HepG2 (cell line): ENCODE results near the gene TTC8. TPM values are rescaled to one million over a fixed set of nuclear protein-coding genes. Genes with fewer than 3 reads are reported as not detected.

Experiments
- ATAC-seq: fragments of 200-7000 bp; cut with Tn5 transposase; 3 replicates; pipeline ENCODE4 v1.9.1; 2020; ENCODE audit warnings: mild to moderate bottlenecking, moderate library complexity
- BruUV-seq: library from RNA; stranded (reverse); fragments of 400-500 nt; replicated peaks from 2 replicates; lab custom pipeline; 2021; lab: Mats Ljungman, UMichigan
- CTCF ChIA-PET: fragments of 300-600 bp; formaldehyde crosslinking; extraction: SDS; loops from one replicate; lab custom pipeline; 2021; ENCODE audit warnings: low total read pairs, inconsistent platforms, low intra/inter-chr PET ratio; lab: Yijun Ruan, JAX
- POLR2A ChIA-PET: fragments of 350-600 bp; sonication (Branson Sonifier 250); formaldehyde crosslinking; loops from one replicate; lab custom pipeline; 2020; ENCODE audit warnings: antibody characterized with exemption, inconsistent platforms; lab: Yijun Ruan, JAX
- DNase-seq: peaks from one replicate; pipeline ENCODE4 v3.0.0-alpha.2; 2015; ENCODE audit warnings: low spot score
- FAIRE-seq: peaks from 3 replicates; lab custom pipeline; 2011; peaks lifted over from hg19 to GRCh38; lab: Jason Lieb, UNC
- H2AFZ ChIP-seq: one replicate; pipeline ENCODE4 v1.6.1; 2011; ENCODE audit warnings: low read length, inconsistent platforms
- H3K27ac ChIP-seq: fragments of 300-600 bp; 3 replicates; pipeline ENCODE4 v1.8.0; 2011; ENCODE audit warnings: mixed run types, mild to moderate bottlenecking, mixed read lengths, low read length, inconsistent platforms; ENCODE audit not compliant: insufficient read depth; ENCODE audit errors: extremely low read length
- H3K27me3 ChIP-seq, 2 experiments: fragments of 200-600 bp in 1 of 2; 2 replicates in 1 of 2; 3 replicates in 1 of 2; pipeline versions ENCODE4 v1.6.0 to v1.8.0; 2011; ENCODE audit warnings: low read length in 2 of 2, mild to moderate bottlenecking in 2 of 2, moderate library complexity in 2 of 2, inconsistent platforms in 1 of 2; ENCODE audit not compliant: insufficient read depth in 2 of 2, control insufficient read depth in 1 of 2
- H3K36me3 ChIP-seq, 2 experiments: fragments of 200-600 bp in 1 of 2; replicated peaks in 1 of 2; 2 replicates in 1 of 2; 3 replicates in 1 of 2; pipeline versions ENCODE4 v1.5.1 to v1.8.0; 2011; ENCODE audit warnings: low read length in 2 of 2, inconsistent platforms in 1 of 2; ENCODE audit not compliant: insufficient read depth in 2 of 2, control insufficient read depth in 1 of 2
- H3K4me1 ChIP-seq: 2 replicates; pipeline ENCODE4 v1.5.1; 2012; ENCODE audit warnings: low read length, inconsistent platforms; ENCODE audit not compliant: insufficient read depth
- H3K4me2 ChIP-seq: 2 replicates; pipeline ENCODE4 v1.6.0; 2011; ENCODE audit warnings: low read depth, low read length, inconsistent platforms
- H3K4me3 ChIP-seq, 3 experiments: fragments of 200-600 bp in 1 of 3; sonication (generic), shearing (Covaris generic) in 1 of 3; replicated peaks in 1 of 3; 2 replicates each; pipeline ENCODE4 v1.5.1; 2011 to 2016; ENCODE audit warnings: low read length in 3 of 3, inconsistent platforms in 2 of 3, low read depth in 2 of 3, mild to moderate bottlenecking in 2 of 3, control low read depth in 1 of 3, mixed read lengths in 1 of 3; ENCODE audit not compliant: insufficient read depth in 1 of 3
- H3K79me2 ChIP-seq: one replicate; pipeline ENCODE4 v1.6.1; 2011; ENCODE audit warnings: low read length, inconsistent platforms; ENCODE audit not compliant: insufficient read depth
- H3K9ac ChIP-seq: 2 replicates; pipeline ENCODE4 v1.6.0; 2011; ENCODE audit warnings: mild to moderate bottlenecking, low read depth, low read length, inconsistent platforms; ENCODE audit not compliant: insufficient read depth
- H3K9me3 ChIP-seq: 2 replicates; pipeline ENCODE4 v1.5.1; 2012; ENCODE audit warnings: mild to moderate bottlenecking, low read length
- H4K20me1 ChIP-seq: 2 replicates; pipeline ENCODE4 v1.6.0; 2011; ENCODE audit warnings: inconsistent platforms, mild to moderate bottlenecking, low read length, moderate library complexity; ENCODE audit not compliant: insufficient read depth
- CBX2 ChIP-seq, 2 experiments: fragments of 200-600 bp in 1 of 2; sonication (generic); formaldehyde crosslinking in 1 of 2; IDR thresholded peaks; 2 replicates each; pipeline versions ENCODE4 v1.7.0 to v1.8.1; 2018 to 2022; ENCODE audit warnings: low read depth in 2 of 2, low read length in 1 of 2, mild to moderate bottlenecking in 1 of 2, missing genetic modification reagents in 1 of 2
- EZH2 ChIP-seq: conservative IDR thresholded peaks from 2 replicates; pipeline ENCODE4 v1.6.1; 2012; ENCODE audit warnings: mild to moderate bottlenecking, low read depth, low read length, moderate library complexity
- PLRG1 ChIP-seq: fragments of 450-650 bp; conservative IDR thresholded peaks from 2 replicates; pipeline ENCODE4 v1.6.1; 2016
- SCMH1 ChIP-seq: sonication (generic); formaldehyde crosslinking; IDR thresholded peaks from 2 replicates; pipeline ENCODE4 v1.9.0; 2021; ENCODE audit warnings: missing genetic modification reagents, mild to moderate bottlenecking, borderline replicate concordance
- SOX5 ChIP-seq: IDR thresholded peaks from 2 replicates; pipeline ENCODE4 v1.6.1; 2016; ENCODE audit warnings: borderline replicate concordance
- SRY ChIP-seq: sonication (generic); formaldehyde crosslinking; IDR thresholded peaks from 2 replicates; pipeline ENCODE4 v1.8.0; 2022; ENCODE audit warnings: mild to moderate bottlenecking, missing genetic modification reagents
- ZFP82 ChIP-seq: sonication (generic); formaldehyde crosslinking; IDR thresholded peaks from 2 replicates; pipeline ENCODE4 v1.5.1; 2020; ENCODE audit warnings: mild to moderate bottlenecking, missing genetic modification reagents, borderline replicate concordance
- ZNF24 ChIP-seq: fragments of 450-650 bp; IDR thresholded peaks from 2 replicates; pipeline ENCODE4 v1.6.1; 2017; ENCODE audit warnings: antibody characterized with exemption, mild to moderate bottlenecking
- ZNF282 ChIP-seq: fragments of 450-650 bp; IDR thresholded peaks from 2 replicates; pipeline ENCODE4 v1.6.1; 2018; ENCODE audit not compliant: partially characterized antibody
- ZNF547 ChIP-seq: sonication (generic); formaldehyde crosslinking; IDR thresholded peaks from 2 replicates; pipeline ENCODE4 v1.5.1; 2020; ENCODE audit warnings: mild to moderate bottlenecking, missing genetic modification reagents
- ZNF552 ChIP-seq: sonication (generic); formaldehyde crosslinking; IDR thresholded peaks from 2 replicates; pipeline ENCODE4 v1.9.0; 2022; ENCODE audit warnings: missing genetic modification reagents, mild to moderate bottlenecking, borderline replicate concordance
- ZNF777 ChIP-seq: sonication (generic); formaldehyde crosslinking; IDR thresholded peaks from 2 replicates; pipeline ENCODE4 v1.4.0; 2020; ENCODE audit warnings: missing genetic modification reagents
- ZSCAN9 ChIP-seq: IDR thresholded peaks from 2 replicates; pipeline ENCODE4 v1.6.1; 2016; ENCODE audit warnings: borderline replicate concordance
- WGBS: methylation state at CpG from one replicate; pipeline ENCODE4 v1.1.6; 2017; ENCODE audit warnings: low lambda C conversion rate; 5-methylcytosine and 5-hydroxymethylcytosine counted together
- in situ Hi-C: cut with HindIII; loops from 2 replicates; pipeline ENCODE4 v1.10.0; 2017; ENCODE audit warnings: low pct_unique_long_range_greater_than_20kb; ENCODE audit not compliant: extremely low pct_ligation_motif_present
- intact Hi-C: fragments of 100-400 bp; cut with micrococcal nuclease; formaldehyde crosslinking; loops from one replicate; pipeline ENCODE4 v1.10.0; 2022; ENCODE audit not compliant: unreplicated experiment
- polyA plus RNA-seq, 8 experiments: library from polyadenylated mRNA; depleted of rRNA in 3 of 8; stranded (reverse) in 7 of 8; unstranded in 1 of 8; fragments of >200 nt; fragmentation: Illumina TruSeq in 4 of 8; extraction: Trizol in 4 of 8; gene quantifications; 2 replicates each; pipeline versions ENCODE4 v1.2.1 to v1.2.3, GENCODE V29; 2011 to 2016; ENCODE audit warnings: low read depth in 4 of 8, missing spikeins in 1 of 8, mixed read lengths in 1 of 8; ENCODE audit not compliant: insufficient read depth in 1 of 8
- total RNA-seq, 5 experiments: library from RNA; depleted of rRNA; stranded (reverse); fragments of >200 nt; fragmentation: Illumina TruSeq; extraction: Trizol; gene quantifications; 2 replicates each; pipeline ENCODE4 v1.2.3, GENCODE V29; 2016; ENCODE audit warnings: low read depth in 1 of 5
- TF ChIP-seq, protein P1 (sequence below): IDR thresholded peaks from 2 replicates; pipeline ENCODE4 v1.6.1; 2016; ENCODE audit warnings: mild to moderate bottlenecking, missing biosample characterization, missing genetic modification reagents
- TF ChIP-seq, protein P2 (sequence below): sonication (generic); formaldehyde crosslinking; IDR thresholded peaks from 2 replicates; pipeline ENCODE4 v1.4.0; 2020; ENCODE audit warnings: mild to moderate bottlenecking, low read depth, missing genetic modification reagents

The TTC8 gene
- total and polyA plus RNA-seq, 2 of the 13 experiments (the other 11 are each of a cell fraction or from before 2014, with no cell fraction given) = 13.8 to 15.2 TPM

DNA sequence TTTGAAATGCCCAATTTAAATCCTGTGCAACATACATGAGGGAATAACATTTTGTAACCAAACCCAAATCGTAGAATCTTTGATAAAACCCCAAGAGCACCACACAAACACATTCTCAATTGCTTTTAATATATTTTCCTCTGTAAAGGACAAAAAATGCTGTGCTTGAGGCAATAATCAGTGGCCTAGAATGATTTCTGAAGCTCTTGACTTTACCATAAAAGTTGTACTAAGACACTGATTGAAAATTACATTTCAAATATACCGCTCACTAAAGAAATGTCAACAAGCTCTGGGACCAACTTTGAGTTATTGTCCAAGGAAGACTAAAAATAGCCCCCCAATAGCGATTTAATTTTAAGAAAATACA lies 33.2 kb upstream of the TTC8 start:
- H3K79me2 ChIP-seq = no peaks in the 10 kb centered on the region
- no peaks in the 10 kb centered on the region for H3K36me3 ChIP-seq
- H3K4me2 ChIP-seq = no peak overlapping the region
- FAIRE-seq = no peak
- ChIA-PET POLR2A (no interaction called here), CTCF (no interaction called here)
- no peaks in the 10 kb centered on the region for H3K9me3 ChIP-seq
- peaks cover 11% of the 10 kb centered on the region; the same call in 1 of the 2 replicates for H3K4me1 ChIP-seq
- H3K9ac ChIP-seq = no peak overlapping the region
- H4K20me1 ChIP-seq = no peaks in the 10 kb centered on the region
- BruUV-seq = no TSS peak
- H3K27me3 ChIP-seq = peaks cover 4 to 24% of the 10 kb centered on the region in 2 experiments
- 33% methylated on average over 3 of the region's 3 CpGs for WGBS
- no peak overlapping the region for H3K27ac ChIP-seq
- ATAC-seq = no peak
- no peak overlapping the region for H3K4me3 ChIP-seq
- intact Hi-C loops (no loop called here), in situ Hi-C loops (no loop called here)
- TF ChIP-seq, protein P1, sequence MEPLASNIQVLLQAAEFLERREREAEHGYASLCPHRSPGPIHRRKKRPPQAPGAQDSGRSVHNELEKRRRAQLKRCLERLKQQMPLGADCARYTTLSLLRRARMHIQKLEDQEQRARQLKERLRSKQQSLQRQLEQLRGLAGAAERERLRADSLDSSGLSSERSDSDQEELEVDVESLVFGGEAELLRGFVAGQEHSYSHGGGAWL (CRISPR knock-in tag) = no peak
- no peak for TF ChIP-seq ZNF24
- TF ChIP-seq ZSCAN9 (CRISPR knock-in tag) = no peak
- TF ChIP-seq ZNF552 (CRISPR knock-in tag) = no peak
- no peak for TF ChIP-seq ZNF547 (CRISPR knock-in tag)
- TF ChIP-seq SOX5 (CRISPR knock-in tag) = no peak
- no peak for TF ChIP-seq ZFP82
- no peak for DNase-seq
- H2AFZ ChIP-seq = no peak overlapping the region

DNA sequence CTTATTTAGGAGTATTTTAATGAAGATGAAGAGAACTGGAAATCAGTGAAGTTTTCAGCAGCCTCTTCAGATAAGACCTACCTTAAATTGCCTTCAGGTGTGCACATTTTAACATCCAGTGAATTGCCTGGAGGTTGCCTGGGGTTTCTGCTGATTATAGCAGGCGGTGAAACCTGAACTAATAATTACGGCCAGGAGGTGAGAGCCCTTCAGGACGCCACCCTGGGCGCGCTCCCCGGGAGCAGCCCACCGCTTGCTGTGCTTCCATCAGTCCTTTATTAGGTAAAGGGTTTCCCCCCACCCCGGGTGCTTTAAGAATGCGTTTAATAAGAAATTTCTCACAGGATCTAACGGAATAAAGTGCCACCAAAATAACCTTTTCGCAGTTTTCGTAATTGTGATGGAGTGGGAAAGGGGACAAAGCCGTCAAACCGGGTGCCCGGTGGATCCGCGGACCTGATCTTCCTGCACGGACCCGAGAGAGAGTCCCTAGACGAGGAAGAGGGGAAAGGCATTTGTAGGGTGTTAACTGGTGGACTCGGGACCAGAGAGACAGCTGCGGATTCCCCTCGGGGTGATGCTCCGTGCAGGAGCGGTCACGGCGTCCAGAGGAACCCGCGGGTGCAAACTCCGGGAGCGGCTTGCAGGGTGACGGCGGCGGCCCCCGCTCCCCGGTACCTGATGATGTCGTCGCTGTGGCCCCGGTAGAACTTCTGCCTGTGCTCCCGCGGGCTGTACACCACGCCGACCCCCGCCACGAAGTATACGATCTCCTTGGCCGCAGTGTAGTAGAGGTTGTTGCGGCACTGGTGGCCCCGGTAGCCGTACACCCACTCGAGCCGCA lies 32.6 kb upstream of the TTC8 start:
- Histone ChIP-seq H2AFZ (no peak overlapping the region), H3K9ac (no peak overlapping the region), H3K4me3 (peak overlapping the region; percentile 31 to 71 (median 69); a peak in 4 of 6 replicates), H3K9me3 (no peaks in the 10 kb centered on the region), H3K36me3 (no peaks in the 10 kb centered on the region), H3K27ac (no peak overlapping the region), H3K4me2 (peak overlapping the region; percentile 71), H4K20me1 (no peaks in the 10 kb centered on the region), H3K4me1 (peaks cover 11% of the 10 kb centered on the region; the same call in 1 of the 2 replicates), H3K79me2 (no peaks in the 10 kb centered on the region), H3K27me3 (peaks cover 4 to 24% of the 10 kb centered on the region in 2 experiments)
- in situ Hi-C loops (no loop called here), intact Hi-C loops (no loop called here)
- 28% methylated on average over 21 of the region's 52 CpGs for WGBS
- DNase-seq (no peak), ATAC-seq (peak; percentile 8), FAIRE-seq (no peak)
- TF ChIP-seq SCMH1 (CRISPR knock-in tag) (0 out of 2 replicates have a peak, but pooled peaks have one; percentile 71), EZH2 (peak; percentile 89; the same call in 1 of the 2 replicates), ZNF282 (no peak), ZNF777 (peak; percentile 88; the same call in 1 of the 2 replicates), SRY (0 out of 2 replicates have a peak, but pooled peaks have one; percentile 4), PLRG1 (no peak), CBX2 (IDR thresholded peaks at IDR 0.05; ENCODE audit: low read depth, low read length) (peak; percentile 80; the same call in 1 of the 2 replicates), CBX2 (CRISPR knock-in tag; IDR thresholded peaks at IDR 0.05; ENCODE audit: low read depth) (no peak)
- TF ChIP-seq, protein P2, sequence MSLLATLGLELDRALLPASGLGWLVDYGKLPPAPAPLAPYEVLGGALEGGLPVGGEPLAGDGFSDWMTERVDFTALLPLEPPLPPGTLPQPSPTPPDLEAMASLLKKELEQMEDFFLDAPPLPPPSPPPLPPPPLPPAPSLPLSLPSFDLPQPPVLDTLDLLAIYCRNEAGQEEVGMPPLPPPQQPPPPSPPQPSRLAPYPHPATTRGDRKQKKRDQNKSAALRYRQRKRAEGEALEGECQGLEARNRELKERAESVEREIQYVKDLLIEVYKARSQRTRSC = 0 out of 2 replicates have a peak, but pooled peaks have one; percentile 15
- ChIA-PET POLR2A (interaction anchor here (1.0 kb wide), 1 partner anchor 33 kb away, joined by 3 read pairs; the partner anchor contains the start of gene TTC8), CTCF (no interaction called here)
- no TSS peak for BruUV-seq
